HG03521 (cell line): ENCODE results near the gene HYOU1.
"Not testable (repeated sequence)": the region's sequence is repeated elsewhere in the genome, so short reads cannot be mapped to it uniquely, and the experiment has no call there.

Experiments used
- ATAC-seq: cut with Tn5 transposase; IDR thresholded peaks from one replicate; pipeline ENCODE4 v1.9.1; 2021; ENCODE audit warnings: mild to moderate bottlenecking, moderate library complexity; ENCODE audit not compliant: unreplicated experiment

Gene HYOU1

GRCh38 chr11:119085437-119085847 is 28.4 kb upstream of the HYOU1 start:
- peak; percentile 1 for ATAC-seq

DNA sequence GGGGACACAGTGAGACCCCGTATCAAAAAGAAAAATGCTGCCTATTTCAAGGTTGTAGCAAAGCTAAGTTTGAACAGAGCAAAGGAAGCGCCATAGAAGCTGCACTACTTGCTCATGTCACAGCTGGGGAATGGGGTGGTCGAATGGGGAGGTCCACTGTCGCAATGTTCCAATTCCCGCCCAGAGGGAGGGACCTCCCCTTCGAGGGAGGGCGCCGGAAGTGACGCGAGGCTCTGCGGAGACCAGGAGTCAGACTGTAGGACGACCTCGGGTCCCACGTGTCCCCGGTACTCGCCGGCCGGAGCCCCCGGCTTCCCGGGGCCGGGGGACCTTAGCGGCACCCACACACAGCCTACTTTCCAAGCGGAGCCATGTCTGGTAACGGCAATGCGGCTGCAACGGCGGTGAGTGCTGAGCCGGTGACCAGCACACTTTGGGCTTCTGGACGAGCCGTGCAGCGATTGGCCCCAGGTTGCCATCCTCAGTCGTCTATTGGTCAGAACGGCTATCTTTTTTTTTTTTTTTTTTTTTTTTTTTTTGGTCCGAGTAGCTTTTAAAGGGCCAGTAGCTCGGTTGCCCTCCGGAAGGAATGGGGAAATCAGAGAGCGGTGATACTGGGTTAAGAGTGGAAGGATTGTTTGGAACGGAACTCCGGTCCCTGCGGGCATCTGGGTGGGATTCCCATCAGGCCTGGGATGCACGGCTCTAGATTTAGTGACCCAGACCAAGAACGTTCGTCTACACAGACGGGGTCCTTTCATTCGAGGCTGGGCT is 27.8 kb upstream of the HYOU1 start, which contains the start of gene HMBS:
Gene HMBS (plus strand): TSS at position 219 of the 774 bp plus-strand sequence. CDS start 153 bp downstream, at position 372.
- ATAC-seq = peak; percentile 89

DNA sequence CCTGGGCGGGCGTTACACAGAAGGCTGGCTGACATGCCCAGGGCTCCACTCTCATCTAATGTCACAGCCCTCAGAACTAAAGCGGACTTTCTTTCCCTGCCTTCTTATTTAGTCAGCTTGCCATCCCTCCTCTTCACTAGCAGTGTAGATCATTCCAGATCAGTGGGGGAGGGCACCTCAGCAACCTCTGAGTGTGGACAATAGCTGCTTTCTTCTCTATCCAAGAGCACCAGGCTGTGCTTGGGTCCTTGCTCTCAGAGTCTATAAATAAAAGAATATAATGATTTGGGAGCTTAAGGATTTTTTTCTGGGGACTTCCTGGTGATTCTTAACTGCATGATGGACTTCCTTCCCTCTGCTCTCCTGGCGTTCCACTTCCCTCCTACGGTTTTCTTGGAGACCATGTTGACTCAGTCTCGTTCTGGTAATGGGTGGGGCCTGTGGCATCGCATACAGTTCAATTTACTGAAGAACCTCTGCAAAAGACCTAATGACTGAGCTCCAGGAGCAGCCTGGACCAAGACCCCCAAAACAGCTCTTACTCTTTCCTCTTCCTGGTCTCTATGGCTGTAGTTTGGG is 24.8 kb upstream of the HYOU1 start:
- no peak for ATAC-seq

DNA sequence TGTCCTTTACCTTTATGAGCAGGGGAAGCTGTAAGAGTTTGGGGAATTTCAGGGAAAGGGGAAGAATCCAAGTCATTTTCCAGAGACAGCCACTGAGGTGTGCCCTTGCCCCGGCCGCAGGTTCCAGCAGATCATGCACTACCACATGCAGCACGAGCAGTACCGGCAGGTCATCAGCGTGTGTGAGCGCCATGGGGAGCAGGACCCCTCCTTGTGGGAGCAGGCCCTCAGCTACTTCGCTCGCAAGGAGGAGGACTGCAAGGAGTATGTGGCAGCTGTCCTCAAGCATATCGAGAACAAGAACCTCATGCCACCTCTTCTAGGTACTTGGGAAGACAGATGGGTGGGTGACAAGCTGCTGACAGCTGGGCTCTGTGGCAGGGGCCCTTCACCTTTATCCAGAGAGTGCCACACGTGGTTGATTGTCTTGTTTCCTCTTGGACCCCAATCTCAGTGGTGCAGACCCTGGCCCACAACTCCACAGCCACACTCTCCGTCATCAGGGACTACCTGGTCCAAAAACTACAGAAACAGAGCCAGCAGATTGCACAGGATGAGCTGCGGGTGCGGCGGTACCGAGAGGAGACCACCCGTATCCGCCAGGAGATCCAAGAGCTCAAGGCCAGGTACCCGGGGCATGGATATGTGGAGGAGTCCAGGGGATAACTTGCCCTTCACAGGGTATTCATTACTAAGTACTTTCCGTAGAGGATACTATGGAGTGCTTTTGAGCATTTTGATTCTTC is 21.8 kb upstream of the HYOU1 start:
- no peak for ATAC-seq

DNA sequence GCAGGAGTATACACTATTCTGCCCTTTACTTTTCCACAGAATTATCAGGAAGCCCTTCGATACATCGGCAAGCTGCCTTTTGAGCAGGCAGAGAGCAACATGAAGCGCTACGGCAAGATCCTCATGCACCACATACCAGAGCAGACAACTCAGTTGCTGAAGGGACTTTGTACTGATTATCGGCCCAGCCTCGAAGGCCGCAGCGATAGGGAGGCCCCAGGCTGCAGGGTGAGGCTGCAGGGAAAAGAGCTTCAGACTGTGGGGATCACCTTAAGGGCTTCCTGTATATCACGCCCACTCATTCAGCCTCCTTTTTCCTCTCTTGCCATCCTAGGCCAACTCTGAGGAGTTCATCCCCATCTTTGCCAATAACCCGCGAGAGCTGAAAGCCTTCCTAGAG is 20.8 kb upstream of the HYOU1 start:
- ATAC-seq = no peak

DNA sequence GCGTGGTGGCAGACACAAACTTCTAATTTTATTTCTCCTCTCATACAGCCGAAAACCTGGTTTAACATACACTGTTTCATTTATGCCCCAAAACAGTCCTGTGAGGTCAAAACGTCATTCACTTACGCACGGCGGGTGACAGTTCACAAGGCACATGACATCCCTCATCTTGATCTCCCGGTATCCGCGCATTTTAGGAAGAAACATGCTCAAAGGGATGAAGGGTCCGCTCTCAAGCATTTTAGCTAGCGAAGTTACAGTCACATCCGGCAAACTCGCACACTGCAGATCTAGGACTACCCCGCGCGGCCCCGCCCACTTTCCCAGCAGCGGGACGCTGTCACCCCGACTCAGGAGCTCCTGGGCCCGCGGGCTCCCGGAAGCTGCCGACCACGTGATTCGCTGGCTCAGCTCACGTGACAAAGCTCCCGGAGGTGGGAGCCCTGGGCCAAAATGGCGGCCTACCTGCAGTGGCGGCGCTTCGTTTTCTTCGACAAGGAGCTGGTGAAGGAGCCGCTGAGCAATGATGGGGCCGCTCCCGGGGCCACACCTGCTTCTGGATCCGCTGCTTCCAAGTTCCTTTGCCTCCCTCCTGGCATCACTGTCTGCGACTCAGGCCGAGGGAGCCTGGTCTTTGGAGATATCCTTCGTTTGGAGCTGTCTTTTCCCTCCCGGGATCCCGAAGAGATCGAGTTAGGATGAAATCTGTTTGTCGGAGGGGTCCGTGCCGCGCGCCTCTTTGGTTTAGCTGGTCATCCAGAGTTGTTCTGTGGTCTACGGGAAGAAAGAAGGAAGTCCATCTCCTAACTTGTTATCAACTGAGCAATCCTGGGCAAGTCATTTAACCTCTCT is 10.6 kb upstream of the HYOU1 start, which contains the start of gene VPS11:
Gene VPS11 (plus strand): TSS at position 448 of the 852 bp plus-strand sequence. CDS start 6 bp downstream, at position 454.
- peak; percentile 93 for ATAC-seq

- no peak for ATAC-seq
These were observed 8.4 kb upstream of the HYOU1 start for GRCh38 chr11:119065369-119065768.

DNA sequence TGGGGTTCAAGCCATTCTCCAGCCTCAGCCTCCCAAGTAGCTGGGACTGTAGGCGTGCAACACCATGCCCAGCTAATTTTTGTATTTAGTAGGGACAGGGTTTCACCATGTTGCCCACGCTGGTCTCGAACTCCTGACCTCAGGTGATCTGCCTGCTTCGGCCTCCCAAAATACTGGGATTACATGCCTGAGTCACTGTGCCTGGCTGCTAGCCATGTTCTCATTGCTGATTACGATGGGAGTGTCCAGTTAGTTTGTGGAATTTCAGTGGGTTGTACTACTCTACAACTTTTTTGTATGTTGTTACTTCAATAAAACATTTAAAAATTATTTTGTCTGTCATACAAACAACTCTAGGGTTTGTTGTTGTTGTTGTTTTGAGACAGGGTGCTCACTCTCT is 5.8 kb upstream of the HYOU1 start:
- ATAC-seq = no peak

GRCh38 chr11:119061256-119061655 is 4.3 kb upstream of the HYOU1 start:
- ATAC-seq = no peak

DNA sequence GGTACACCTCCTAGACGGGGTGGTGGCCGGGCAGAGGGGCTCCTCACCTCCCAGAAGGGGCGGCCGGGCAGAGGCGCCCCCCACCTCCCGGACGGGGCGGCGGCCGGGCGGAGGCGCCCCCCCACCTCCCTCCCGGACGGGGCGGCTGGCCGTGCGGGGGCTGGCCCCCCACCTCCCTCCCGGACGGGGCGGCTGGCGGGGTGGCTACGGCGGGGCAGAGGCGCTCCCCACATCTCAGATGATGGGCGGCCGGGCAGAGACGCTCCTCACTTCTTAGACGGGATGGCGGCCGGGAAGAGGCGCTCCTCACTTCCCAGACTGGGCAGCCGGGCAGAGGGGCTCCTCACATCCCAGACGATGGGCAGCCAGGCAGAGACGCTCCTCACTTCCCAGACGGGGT is 2.1 kb upstream of the HYOU1 start:
- ATAC-seq = not testable (repeated sequence)

DNA sequence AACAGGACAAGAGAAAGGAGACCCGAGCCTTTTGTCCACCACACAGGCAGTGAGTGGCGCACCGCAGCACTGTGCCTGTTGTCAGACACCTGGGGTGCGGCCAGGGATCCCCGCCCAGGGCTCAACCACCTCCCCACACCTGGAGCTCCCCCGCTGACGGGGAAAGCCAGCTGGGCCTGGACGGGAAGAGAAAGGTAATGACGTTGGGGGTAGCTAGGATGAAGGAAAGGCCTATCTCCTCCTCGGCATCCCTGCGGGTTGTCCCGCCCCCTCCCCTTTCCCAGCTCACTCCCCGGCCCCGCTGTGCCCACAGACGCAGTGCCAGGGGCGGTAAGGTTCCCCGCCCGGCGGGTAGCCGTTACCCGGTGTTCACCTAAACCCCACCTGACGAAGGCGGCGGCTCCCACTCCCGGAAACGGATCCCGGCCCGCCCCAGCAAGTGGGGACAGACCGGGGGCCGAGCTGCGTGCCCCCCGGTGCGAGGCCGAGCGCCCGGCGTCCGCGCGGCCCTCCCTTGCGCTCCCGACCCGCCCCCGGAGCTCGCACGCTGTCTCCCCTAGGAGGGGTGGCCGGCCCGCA is 495 bp downstream of the HYOU1 start:
- peak; percentile 9 for ATAC-seq

- no peak for ATAC-seq
These were observed 1.1 kb downstream of the HYOU1 start for GRCh38 chr11:119055901-119056300.

DNA sequence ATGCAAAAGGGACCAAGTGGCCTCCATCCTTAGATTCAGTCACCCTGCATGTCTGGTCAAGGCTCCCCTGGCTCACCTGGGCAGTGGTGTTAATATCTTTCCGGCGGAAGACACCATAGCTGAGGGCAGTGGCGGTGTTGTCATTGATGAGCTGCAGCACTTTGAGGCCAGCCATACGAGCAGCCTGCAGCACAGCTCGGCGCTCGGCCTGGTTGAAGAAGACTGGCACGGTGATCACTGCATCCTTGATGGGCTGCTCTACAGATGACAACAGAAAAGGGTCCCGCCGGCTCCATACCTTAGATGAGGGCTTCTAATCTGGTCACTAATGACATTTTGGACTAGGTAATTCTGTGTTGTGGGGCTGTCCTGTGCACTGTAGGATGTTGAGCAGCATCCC is 2.6 kb downstream of the HYOU1 start:
- ATAC-seq = no peak

DNA sequence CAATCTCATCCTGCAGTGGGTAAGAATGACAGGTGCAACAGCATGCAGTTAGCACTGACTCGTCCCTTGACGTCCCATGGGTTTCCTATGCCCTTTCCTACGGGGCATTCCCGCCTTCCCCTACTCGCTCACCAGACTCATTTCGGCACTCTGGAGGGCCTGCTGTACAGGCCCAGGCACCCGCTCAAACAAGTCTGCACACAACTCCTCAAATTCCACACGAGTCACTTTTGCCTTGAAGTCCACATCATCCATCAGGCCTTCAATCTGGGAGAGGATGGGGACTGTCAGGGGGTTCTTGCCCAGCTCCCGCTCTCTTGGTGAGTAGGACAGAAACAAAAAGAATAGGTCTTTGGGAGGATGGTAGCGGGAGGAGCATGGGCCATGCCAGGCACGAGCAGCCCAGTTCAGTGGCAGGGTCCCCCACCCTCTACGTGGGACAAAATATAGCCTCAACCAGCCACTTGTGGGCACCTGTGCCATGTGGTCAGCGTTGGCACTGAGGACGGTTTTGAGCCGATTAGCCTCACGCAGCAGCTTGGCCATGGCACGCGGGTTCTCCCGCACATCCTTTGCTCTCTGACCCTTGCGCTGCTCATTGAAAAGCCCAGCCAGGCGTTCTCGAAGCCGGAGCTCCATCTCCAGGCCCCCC is 4.7 kb downstream of the HYOU1 start:
- ATAC-seq = no peak

DNA sequence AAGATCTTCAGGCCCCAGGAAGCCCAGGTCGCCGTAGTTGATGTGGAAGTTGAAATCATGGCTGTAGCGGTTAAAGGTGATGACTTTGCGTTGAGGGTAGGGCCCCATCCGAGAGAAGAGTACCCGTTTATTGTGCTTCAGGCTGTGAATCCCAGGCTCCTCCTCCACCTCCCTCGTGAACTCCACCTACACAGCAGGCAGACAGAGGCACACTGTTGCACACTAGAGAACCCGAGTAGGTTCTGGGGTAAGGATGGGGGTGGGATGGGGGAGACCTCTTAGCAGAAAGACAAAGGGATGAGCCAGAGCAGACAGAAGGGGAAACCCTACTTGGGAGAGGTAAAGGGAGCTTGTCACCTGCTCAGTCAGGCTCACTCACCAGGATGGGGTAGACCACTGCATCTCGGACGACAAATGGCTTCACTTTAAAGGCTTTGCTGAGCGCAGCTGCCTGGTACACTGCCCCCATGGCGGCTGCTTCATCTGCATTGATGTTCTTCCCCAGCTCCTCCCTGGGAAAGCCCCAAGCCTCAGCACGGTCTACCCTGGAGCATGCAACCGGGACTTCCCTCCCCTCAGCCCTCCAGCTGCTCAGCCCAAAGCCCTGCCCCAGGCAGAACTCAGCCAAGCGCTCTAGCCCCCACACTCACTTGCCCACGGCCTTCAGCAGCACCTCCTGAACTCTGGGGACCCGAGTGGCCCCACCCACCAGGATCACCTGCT is 5.4 kb downstream of the HYOU1 start:
- ATAC-seq = no peak

DNA sequence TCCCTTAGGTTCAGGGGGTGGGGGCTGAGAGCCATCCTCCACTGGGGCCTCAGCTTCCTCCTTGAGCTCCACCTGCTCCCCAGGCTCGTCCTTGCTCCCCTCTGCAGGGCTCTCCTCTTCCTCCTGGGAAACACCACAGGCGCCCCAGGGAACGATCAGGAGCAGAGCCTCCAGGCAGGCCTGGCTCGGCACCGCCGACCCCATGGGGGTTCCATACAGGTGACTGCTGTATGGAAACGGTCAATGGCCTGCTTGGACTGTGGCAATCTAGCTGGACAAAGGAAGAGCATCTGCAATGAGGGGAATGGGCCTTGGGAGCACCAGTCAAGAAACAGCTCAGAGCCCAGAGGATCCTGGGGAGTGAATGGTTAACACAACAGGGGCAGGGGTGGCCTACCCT is 7.9 kb downstream of the HYOU1 start:
- no peak for ATAC-seq

- ATAC-seq = no peak
These were observed 8.4 kb downstream of the HYOU1 start for GRCh38 chr11:119048644-119049043.

DNA sequence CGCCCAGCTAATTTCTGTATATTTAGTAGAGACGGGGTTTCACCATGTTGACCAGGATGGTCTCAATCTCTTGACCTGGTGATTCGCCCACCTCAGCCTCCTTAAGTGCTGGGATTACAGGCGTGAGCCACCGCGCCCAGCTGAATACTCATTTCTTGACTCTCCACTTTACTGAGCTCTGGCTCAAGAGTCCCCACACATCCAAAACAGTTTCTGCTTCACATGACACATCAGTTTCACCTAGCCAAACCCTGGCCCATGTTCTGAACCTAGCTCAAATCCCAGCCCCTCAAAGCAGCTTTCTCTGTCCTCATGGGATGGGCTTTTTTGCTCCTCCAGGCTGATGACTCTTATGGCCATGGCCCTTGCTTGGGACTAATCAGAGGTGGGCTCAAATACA is 9.8 kb downstream of the HYOU1 start:
- ATAC-seq = no peak

DNA sequence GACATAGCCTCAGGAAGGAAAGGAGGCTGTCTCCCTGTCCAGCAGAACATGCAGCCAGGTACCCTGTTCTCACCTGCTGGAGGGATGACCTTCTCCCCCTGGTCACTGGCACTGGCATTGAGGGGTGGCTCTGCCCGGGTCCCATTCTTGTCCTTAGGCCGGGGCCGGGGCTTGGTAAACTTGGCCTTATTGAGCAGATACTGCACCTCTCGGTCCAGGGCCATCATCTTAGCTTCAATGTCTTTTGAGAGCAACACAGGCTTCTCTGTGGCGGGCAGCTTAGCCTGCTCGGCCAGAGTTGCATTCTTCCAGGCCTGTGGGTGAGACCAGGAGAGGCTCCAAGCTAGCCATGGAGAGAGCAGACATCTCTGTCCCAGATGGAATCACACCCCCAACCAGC is 10.5 kb downstream of the HYOU1 start:
- ATAC-seq = no peak
